ENCODE measurements around the gene EFNB1.

DNA sequence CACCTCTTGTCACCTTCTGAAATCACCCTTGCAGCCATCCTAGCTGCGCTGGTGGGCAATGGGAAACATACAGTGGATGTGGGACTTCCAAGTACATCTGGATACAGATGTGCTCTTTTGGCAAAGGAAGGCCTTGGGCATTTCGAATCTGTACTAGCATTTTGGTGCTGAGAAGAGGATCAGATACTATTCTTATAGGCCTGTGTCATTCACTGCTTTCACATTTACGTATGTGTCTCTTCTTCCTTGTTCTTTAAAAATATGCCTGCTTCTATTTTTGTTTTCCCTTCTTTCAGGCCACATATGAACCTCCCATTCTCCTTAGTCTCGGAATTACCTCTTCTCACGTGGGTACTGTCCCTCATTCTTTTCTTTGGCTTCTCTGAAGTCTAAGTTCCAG, 53.1 kb downstream of the EFNB1 start:
- TF ChIP-seq, protein P1, sequence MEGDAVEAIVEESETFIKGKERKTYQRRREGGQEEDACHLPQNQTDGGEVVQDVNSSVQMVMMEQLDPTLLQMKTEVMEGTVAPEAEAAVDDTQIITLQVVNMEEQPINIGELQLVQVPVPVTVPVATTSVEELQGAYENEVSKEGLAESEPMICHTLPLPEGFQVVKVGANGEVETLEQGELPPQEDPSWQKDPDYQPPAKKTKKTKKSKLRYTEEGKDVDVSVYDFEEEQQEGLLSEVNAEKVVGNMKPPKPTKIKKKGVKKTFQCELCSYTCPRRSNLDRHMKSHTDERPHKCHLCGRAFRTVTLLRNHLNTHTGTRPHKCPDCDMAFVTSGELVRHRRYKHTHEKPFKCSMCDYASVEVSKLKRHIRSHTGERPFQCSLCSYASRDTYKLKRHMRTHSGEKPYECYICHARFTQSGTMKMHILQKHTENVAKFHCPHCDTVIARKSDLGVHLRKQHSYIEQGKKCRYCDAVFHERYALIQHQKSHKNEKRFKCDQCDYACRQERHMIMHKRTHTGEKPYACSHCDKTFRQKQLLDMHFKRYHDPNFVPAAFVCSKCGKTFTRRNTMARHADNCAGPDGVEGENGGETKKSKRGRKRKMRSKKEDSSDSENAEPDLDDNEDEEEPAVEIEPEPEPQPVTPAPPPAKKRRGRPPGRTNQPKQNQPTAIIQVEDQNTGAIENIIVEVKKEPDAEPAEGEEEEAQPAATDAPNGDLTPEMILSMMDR (IDR thresholded peaks at IDR 0.05 in 8 of 11, conservative IDR thresholded peaks at IDR 0.05 in 3 of 11) = no peak
- TF ChIP-seq POLR2AphosphoS5 (IDR thresholded peaks at IDR 0.05) = no peak

Measured in spleen (tissue), 7 donors.